ENCODE measurements around the gene CHMP4B. TPM values are rescaled to one million over a fixed set of nuclear protein-coding genes. Genes with fewer than 3 reads are reported as not detected.
A peak's percentile ranks its signal among the peaks of the same experiment; 100 is the strongest.

Gene CHMP4B
- total RNA-seq, 1 experiment from 2014 or later: 51.9 TPM

DNA sequence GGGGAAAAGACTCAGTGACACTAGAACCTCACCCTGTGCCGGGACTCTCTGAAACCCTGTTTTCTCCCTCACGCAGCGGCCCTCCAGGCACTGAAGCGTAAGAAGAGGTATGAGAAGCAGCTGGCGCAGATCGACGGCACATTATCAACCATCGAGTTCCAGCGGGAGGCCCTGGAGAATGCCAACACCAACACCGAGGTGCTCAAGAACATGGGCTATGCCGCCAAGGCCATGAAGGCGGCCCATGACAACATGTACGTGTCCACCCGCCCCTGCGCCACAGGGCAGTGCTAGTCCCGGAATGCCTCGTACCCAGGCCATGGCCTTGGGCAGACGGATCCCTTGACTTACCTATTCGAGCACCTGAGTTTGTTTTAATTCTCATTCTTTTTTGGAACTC, 37.2 kb downstream of the CHMP4B start:
- H3K4me3 ChIP-seq: no peak overlapping the region
- no peaks in the 10 kb centered on the region for H3K27me3 ChIP-seq
- peaks cover 28% of the 10 kb centered on the region for H3K36me3 ChIP-seq
- H3K4me1 ChIP-seq: no peaks in the 10 kb centered on the region
- H3K9me3 ChIP-seq (replicated peaks): no peaks in the 10 kb centered on the region
- H3K27ac ChIP-seq: no peak overlapping the region
- DNase-seq: no peak

DNA sequence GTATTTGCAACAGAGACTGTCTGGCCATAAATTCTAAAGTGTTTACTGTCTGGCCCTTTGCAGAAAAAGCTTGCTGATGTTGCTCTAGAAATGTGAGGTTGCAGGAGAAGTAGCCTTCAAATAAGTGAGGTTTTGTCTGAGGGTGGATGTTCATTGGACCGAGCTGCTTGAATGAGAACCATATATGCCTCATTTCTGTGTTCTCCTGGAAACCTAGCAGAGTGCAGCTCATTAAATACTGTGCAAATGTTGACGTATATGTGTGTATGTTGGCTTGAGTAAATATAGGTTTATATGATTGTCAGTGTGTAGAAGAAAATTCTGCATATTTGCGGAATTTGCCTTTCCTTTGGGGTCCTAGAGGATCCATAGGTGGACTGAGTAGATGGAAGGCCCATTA, 39.0 kb downstream of the CHMP4B start:
- Histone ChIP-seq H3K4me1 (no peaks in the 10 kb centered on the region), H3K27me3 (no peaks in the 10 kb centered on the region), H3K27ac (no peak overlapping the region), H3K4me3 (no peak overlapping the region), H3K36me3 (peaks cover 41% of the 10 kb centered on the region), H3K9me3 (replicated peaks) (no peaks in the 10 kb centered on the region)
- no peak for DNase-seq

DNA sequence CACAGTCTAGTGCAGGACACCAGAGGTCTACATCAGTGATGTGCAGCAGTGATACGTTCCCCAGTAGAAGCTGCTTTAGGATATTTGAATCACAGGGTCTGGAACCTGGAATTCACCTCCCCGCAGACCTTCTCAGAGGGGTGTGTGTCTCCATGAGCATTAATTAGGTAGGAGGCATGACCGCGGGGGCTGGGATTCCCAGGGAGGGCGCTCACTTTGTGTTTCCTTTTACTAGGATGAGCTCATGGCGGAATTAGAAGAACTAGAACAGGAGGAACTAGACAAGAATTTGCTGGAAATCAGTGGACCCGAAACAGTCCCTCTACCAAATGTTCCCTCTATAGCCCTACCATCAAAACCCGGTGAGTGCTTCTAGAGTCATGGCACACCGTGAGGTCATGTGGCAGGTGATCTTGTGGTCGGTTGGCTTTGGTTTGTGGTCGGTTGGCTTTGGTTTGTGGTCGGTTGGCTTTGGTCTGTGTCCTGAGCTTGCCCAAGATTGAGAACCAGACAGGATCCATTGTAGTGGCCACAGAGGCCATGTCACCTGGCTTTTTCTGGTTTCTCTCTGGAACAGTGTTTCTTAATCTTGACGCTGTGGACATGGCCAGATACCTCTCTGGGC, 40.8 kb downstream of the CHMP4B start:
- Histone ChIP-seq H3K36me3 (peaks cover 41% of the 10 kb centered on the region), H3K27me3 (no peaks in the 10 kb centered on the region), H3K4me3 (no peak overlapping the region), H3K9me3 (replicated peaks) (no peaks in the 10 kb centered on the region), H3K4me1 (no peaks in the 10 kb centered on the region), H3K27ac (no peak overlapping the region)
- no peak for DNase-seq

DNA sequence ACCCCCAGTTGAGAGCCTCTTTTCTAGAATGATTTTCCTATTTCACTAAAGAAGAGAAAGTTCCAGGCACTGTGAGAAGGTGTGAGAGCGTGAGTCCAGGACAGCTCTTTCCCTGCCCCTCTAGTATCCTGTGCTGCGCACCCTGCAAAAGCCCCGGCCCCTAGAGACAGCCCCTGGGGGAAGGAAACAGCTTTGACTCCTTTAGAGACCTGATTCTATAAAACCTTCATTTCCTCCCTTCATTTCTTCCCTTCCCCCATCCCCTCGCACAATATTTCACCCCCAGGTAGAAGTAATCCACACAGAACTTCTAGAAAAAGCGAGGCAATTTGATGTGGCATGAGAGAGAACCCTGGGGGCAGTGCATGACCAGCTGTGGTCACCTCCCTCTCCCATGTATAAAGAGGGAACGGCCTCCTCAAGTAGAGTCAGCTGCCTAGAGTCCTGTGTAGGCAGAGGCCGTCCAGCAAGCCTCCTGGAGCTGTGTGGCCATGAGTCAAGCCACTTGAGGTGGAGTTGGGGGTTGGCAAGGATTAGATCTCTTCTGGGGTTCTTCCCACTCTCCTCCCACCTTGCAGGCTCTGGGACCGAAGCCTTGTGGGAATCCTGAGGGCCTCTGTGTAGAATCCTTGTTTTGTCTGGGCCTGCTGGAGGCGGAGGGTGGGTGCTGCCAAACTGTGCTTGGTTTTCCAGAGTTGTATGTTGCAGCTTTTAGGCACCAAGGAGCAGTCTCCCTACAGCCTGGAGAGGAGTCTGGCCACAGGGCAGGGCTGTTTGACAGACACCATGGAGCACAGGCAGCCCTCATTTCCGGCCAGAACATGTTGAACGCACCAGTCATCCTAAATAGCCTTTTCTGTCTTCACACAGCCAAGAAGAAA, 41.7 kb downstream of the CHMP4B start:
- no peak overlapping the region for H3K27ac ChIP-seq
- H3K36me3 ChIP-seq: peaks cover 41% of the 10 kb centered on the region
- H3K4me3 ChIP-seq: no peak overlapping the region
- no peak for DNase-seq
- no peaks in the 10 kb centered on the region for H3K4me1 ChIP-seq
- no peaks in the 10 kb centered on the region for H3K27me3 ChIP-seq
- H3K9me3 ChIP-seq (replicated peaks): no peaks in the 10 kb centered on the region

DNA sequence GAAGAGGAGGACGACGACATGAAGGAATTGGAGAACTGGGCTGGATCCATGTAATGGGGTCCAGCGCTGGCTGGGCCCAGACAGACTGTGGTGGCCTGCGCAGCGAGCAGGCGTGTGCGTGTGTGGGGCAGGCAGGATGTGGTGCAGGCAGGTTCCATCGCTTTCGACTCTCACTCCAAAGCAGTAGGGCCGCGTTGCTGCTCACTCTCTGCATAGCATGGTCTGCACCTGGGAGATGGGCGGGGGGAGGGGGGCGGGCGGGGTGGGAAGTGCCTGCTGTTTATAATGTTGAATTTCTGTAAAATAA, 42.3 kb downstream of the CHMP4B start:
- Histone ChIP-seq H3K27me3 (no peaks in the 10 kb centered on the region), H3K36me3 (peaks cover 41% of the 10 kb centered on the region), H3K4me1 (no peaks in the 10 kb centered on the region), H3K9me3 (replicated peaks) (no peaks in the 10 kb centered on the region), H3K27ac (no peak overlapping the region), H3K4me3 (no peak overlapping the region)
- no peak for DNase-seq

DNA sequence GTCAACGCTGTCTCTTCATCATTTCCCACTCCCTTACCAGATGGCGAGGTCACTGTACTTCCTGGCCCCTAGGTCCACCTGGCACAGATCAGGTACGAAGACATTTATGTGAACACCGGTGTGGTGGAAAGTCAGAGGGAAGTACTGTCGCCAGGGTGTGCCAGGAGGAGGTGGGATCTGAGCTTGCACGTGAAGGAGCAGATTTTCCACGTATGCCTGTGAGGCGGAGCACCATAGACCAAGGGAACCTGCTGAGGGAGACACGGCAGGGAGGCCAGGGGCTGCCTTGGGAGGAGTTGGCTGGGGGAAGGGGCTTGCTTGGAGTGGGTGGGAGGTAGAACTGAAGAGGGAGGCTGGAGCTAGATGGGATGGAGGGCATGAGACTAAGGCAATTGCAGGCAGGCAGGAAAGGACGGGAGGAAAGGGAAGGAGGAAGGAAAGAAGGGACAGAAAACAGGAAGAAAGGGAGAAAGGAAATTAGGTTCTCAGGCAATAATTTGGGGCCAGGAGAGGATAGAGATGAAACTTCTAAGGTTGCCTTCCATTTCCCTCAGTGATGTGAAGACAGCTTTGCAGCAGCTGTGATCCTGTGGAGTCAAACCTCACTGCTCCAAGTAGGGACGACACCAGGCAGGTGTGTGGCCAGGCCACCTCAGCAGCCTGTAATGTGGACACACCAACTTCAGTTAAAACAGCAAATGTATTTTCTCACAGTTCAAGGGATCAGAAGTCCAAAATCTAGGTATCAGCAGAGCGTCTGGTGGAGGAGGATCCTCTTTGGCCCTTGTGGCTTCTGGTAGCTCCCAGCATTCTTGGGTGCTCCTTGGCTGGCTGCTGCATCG, 46.8 kb downstream of the CHMP4B start:
- Histone ChIP-seq H3K4me3 (no peak overlapping the region), H3K27me3 (no peaks in the 10 kb centered on the region)

DNA sequence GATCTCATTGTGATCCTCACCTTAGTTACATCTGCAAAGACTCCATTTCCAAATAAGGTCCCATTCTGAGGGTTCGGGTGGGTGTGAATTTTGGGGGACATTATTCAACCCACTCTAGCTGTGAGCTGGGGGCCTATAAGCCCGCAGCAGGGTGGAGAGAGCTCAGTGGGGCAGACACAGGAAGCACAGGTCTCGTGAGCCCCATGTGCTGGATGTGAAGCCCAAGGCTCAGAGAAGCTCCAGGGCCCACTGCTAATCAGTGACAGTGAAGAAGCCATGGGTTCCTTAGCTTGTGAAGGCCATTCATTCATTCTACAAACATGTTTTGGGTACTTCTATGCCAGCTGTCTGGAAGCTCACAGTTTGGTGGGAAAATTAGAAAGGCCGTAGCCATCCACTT, 47.5 kb downstream of the CHMP4B start:
- Histone ChIP-seq H3K4me3 (no peak overlapping the region), H3K27ac (no peak overlapping the region), H3K9me3 (replicated peaks) (no peaks in the 10 kb centered on the region), H3K27me3 (no peaks in the 10 kb centered on the region), H3K4me1 (no peaks in the 10 kb centered on the region), H3K36me3 (peaks cover 13% of the 10 kb centered on the region)
- DNase-seq: no peak

More for the DNA sequence above, 46.8 kb downstream of the CHMP4B start:
- Histone ChIP-seq H3K36me3 (peaks cover 18% of the 10 kb centered on the region), H3K9me3 (replicated peaks) (no peaks in the 10 kb centered on the region), H3K4me1 (no peaks in the 10 kb centered on the region), H3K27ac (no peak overlapping the region)
- no peak for DNase-seq

DNA sequence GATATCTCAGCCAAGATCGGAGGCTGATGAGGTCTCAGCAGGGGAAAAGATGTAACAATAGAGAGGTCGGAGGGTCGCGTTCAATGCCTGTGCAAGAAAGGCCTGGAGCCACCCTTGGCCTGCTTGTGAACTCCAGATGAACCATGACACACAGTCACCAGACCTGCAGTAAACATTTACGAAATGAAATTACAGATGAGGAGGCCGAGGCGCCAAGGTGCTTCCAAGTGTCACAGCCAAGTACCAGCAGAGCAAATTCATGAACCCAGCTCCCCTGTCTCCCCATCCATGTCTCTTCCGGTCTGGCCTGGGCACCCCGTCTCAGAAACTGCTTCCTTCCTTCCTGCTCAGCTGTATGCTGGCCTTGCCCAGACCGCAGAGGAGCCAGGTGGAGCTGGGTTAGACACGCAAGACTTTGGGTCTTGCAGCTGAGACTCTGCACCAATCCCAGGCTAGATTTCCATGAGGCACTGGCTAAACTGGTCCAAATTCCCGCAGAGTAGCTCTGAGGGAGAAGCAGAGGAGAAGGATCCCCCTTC, 48.1 kb downstream of the CHMP4B start:
- no peaks in the 10 kb centered on the region for H3K27me3 ChIP-seq
- H3K4me3 ChIP-seq: no peak overlapping the region
- no peaks in the 10 kb centered on the region for H3K9me3 ChIP-seq (replicated peaks)
- no peaks in the 10 kb centered on the region for H3K4me1 ChIP-seq
- H3K36me3 ChIP-seq: peaks cover 8% of the 10 kb centered on the region
- H3K27ac ChIP-seq: no peak overlapping the region
- no peak for DNase-seq

DNA sequence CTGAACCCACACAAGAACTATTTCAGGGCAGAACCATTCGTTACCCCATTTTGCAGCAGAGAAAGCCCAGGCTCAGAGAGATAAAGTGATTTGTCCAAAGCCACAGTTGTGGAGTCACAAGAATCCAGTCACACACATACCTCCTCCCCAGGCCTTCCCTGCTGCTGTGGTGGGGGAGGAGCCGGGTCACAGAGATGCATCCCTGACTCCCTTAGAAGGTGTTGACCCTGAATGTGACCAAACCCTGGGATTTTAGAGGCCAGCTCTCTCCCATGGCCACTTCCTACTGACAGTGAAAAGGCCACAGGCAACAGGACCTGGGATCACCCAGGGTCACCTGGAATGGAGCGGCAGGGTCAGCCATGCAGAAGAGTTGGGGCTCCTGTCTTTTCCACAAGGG, 48.6 kb downstream of the CHMP4B start:
- DNase-seq: no peak
- Histone ChIP-seq H3K4me1 (no peaks in the 10 kb centered on the region), H3K9me3 (replicated peaks) (no peaks in the 10 kb centered on the region), H3K27ac (no peak overlapping the region), H3K27me3 (no peaks in the 10 kb centered on the region), H3K36me3 (peaks cover 2% of the 10 kb centered on the region), H3K4me3 (no peak overlapping the region)

DNA sequence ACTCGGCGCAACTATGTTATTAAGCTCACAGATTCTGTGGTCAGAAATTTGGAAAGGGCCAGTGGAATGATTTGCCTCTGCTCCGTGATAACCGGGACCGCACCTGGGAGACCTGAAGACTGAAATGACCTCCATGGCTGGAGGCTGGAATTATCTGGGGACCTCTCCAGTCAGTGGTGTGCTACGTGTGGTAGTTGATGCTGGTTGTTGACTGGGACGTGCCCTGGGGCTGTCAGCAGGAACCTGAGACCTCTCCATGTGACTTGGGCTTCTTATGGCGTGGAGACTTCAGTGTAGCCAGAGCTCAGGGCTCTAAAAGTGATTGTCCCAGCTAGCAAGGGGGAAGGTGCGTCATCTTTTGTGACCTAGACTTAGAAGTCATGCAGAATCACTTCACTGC, 50.3 kb downstream of the CHMP4B start:
- peak in 1 of 2 experiments; percentile 41 for DNase-seq
- no peaks in the 10 kb centered on the region for H3K4me1 ChIP-seq
- no peak overlapping the region for H3K27ac ChIP-seq

DNA sequence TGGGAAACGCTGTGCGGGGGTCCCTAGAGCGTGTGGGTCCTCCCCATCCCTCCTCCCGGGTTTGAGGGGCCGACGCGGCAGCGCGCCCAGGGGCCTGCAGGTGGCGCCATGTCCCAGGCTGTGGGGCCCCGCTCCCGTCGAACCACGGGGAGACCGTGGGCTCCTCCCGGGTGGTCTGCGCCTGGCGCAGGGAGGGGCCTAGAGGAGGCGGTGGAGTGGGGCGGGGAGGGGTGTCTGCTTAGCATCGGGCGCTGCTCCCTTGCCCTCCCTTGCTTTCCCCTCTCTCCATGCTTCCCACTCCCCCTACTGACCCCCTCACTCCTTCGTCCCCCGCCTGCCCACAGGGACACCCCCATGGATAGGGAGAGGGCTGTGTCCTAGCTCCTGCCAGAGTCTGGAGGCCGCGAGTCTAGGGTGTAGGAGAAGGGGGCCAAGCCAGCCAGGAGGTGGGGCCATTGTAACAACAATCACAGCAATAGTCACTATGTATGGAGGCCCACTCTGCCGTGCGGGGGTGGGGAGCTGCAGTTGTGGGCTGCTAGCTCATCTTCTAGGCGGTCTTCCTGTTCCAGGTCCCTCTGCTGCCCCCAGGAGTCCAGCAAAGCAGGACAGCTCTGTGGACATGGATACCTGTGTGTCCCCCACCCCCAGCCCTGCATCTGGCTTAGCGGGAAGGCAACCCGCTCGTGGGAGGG, 51.7 kb downstream of the CHMP4B start:
- no peaks in the 10 kb centered on the region for H3K4me1 ChIP-seq
- H3K9me3 ChIP-seq (replicated peaks): no peaks in the 10 kb centered on the region
- no peaks in the 10 kb centered on the region for H3K36me3 ChIP-seq
- H3K27ac ChIP-seq: no peak overlapping the region
- H3K4me3 ChIP-seq: peak overlapping the region; percentile 32
- peak; percentile 82 to 85 for DNase-seq
- peaks cover 4% of the 10 kb centered on the region for H3K27me3 ChIP-seq

More for the DNA sequence above, 50.3 kb downstream of the CHMP4B start:
- H3K36me3 ChIP-seq: no peaks in the 10 kb centered on the region
- H3K27me3 ChIP-seq: no peaks in the 10 kb centered on the region
- H3K4me3 ChIP-seq: no peak overlapping the region
- H3K9me3 ChIP-seq (replicated peaks): no peaks in the 10 kb centered on the region

DNA sequence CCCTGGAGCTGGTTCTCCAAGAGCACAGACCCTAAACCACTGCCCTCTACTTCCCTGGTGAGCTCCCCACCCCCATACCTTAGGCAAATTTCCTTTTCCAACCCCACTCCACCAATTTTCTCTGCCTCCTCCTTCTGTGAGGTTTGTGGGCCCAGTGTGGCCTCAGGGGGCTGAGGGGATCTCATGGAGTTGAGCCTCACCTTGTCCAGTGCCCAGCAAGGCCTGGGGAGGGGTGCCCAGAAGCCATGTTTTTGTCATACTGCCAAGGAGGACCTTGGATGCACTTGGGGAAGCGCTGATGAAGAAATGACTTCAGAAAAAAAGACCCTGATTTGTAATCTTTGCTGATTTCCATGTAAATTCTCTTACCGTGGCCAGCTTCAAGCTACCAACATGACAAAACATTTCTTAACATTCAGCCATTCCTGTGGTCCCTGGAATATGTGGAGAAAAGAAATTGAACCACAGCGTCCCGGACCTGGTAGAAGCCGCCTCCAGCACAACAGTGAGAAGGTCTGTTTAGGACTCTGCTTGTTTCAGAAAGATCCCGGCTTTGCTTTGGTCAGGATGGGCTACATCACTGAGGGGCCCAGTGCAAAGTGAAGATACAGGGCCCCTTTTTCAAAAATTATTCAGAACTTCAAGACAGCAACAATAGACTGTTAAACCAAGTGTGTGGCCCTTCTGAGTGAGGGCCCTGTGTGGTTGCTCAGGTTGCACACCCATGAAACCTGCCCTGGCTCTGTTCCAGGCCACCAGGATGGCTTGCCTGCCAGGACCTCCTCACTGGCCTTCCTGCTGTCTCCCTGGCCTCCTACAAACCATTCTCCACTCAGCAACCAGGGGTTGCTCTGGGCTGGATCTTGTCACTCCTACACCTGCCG, 52.5 kb downstream of the CHMP4B start:
- Histone ChIP-seq H3K27me3 (peaks cover 12% of the 10 kb centered on the region), H3K4me3 (no peak overlapping the region), H3K36me3 (no peaks in the 10 kb centered on the region), H3K27ac (no peak overlapping the region), H3K9me3 (replicated peaks) (no peaks in the 10 kb centered on the region), H3K4me1 (no peaks in the 10 kb centered on the region)
- DNase-seq: no peak

DNA sequence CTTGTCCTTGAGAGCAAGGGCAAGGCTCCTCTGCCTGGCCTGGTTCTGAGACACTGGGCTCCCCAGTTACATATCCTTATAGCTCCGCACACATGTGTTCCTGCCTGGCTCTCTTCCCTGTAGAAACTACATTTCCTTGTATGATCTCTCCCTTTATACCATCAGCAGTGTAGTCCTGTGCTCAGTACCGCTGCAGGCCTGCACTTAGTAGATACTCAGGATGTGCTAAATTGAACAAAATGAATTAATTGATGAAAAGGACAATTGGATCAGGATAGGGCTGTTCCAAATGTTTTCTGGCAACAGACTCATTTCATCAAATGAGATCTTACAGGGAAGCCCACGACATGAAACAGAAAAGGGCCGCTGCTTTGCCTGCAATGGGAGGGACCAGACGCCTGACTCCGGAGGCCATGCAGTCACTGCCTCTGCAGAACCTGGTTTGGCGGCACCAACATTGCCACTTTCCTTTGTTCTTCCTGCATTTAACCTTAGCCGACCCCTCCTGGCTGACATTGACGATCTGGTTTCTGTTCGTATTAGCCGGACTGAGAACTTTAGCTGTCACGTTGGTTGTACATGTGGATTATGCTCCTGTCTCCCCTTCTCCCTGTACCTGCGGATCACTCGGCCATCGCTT, 53.3 kb downstream of the CHMP4B start:
- Histone ChIP-seq H3K36me3 (no peaks in the 10 kb centered on the region), H3K9me3 (replicated peaks) (no peaks in the 10 kb centered on the region), H3K4me3 (no peak overlapping the region), H3K4me1 (no peaks in the 10 kb centered on the region), H3K27ac (no peak overlapping the region), H3K27me3 (peaks cover 18% of the 10 kb centered on the region)
- DNase-seq: no peak
